BJ (cell line): Measurements from ENCODE around the gene QSOX2. TPM values are rescaled to one million over a fixed set of nuclear protein-coding genes. Genes with fewer than 3 reads are reported as not detected.
A peak's percentile ranks its signal among the peaks of the same experiment; 100 is the strongest.

Experiments used
- CTCF ChIA-PET: fragments of 350-600 bp; formaldehyde crosslinking; extraction: SDS; loops from one replicate; lab custom pipeline; 2021; ENCODE audit warnings: antibody characterized with exemption, inconsistent platforms; lab: Yijun Ruan, JAX
- POLR2A ChIA-PET: fragments of 300-600 bp; sonication (Branson Sonifier 250); formaldehyde crosslinking; extraction: SDS; loops from one replicate; lab custom pipeline; 2021; ENCODE audit warnings: antibody characterized with exemption; lab: Charles Lee
- DNase-seq: peaks from one replicate; pipeline ENCODE4 v3.0.0-alpha.2; 2011; ENCODE audit warnings: low read depth
- H3K27me3 ChIP-seq: 2 replicates; pipeline ENCODE4 v1.6.0; 2011; ENCODE audit warnings: low read length; ENCODE audit not compliant: control insufficient read depth, insufficient read depth
- H3K36me3 ChIP-seq: 2 replicates; pipeline ENCODE4 v1.5.1; 2011; ENCODE audit warnings: low read length; ENCODE audit not compliant: control insufficient read depth, insufficient read depth
- H3K4me3 ChIP-seq: 2 replicates; pipeline ENCODE4 v1.5.1; 2011; ENCODE audit warnings: low read depth, mild to moderate bottlenecking, control low read depth, low read length
- polyA plus RNA-seq: library from polyadenylated mRNA; depleted of rRNA; stranded (reverse); fragments of >200 nt; gene quantifications from 2 replicates; pipeline ENCODE4 v1.2.3, GENCODE V29; 2011
- TF ChIP-seq, protein P1 (sequence below): IDR thresholded peaks from 2 replicates; pipeline ENCODE4 v1.5.1; 2011; ENCODE audit warnings: low read depth, mild to moderate bottlenecking, control low read depth, inconsistent platforms, low read length, moderate library complexity; ENCODE audit not compliant: insufficient read depth

The QSOX2 gene
- polyA plus RNA-seq, 1 experiment, result 7.0 TPM

DNA sequence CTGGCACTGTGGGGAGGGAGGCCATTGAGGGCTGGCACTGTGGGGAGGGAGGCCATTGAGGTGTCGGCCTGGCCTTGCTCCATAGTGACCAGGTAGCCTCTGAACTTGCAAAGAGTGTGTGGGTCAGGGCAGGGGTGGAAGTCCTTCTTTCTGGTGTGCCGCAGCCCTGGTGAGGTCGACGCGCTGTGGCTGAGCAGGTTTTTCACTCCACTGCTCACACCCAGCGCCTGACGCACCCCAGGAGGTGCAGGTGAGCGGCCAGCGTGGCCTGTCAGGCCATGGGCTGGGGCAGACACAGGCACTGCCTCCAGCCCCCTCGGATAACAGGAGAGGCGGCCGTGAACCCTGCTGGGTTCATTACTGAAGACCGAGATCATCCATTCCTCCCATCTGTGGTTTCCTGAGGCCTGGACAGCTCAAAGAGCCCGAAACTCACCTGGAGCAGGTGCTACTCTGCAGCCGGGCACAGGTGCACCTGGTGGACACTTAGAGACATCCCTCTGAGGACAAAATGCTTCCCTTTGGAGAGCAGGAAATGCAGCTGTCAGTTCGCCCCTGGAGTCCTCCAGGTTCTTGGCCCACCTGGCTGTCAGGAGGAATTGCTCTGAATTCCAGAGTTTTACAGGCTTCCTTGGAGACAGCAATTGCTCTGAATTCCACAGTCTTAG lies 73.1 kb downstream of the QSOX2 start:
- Histone ChIP-seq H3K4me3 (no peak overlapping the region), H3K36me3 (no peaks in the 10 kb centered on the region), H3K27me3 (peaks cover 19% of the 10 kb centered on the region)
- ChIA-PET POLR2A (no interaction called here), CTCF (interaction anchor here (1.2 kb wide), 1 partner anchor 110 kb away, joined by 4 read pairs; no protein-coding TSS in a partner anchor)
- TF ChIP-seq, protein P1, sequence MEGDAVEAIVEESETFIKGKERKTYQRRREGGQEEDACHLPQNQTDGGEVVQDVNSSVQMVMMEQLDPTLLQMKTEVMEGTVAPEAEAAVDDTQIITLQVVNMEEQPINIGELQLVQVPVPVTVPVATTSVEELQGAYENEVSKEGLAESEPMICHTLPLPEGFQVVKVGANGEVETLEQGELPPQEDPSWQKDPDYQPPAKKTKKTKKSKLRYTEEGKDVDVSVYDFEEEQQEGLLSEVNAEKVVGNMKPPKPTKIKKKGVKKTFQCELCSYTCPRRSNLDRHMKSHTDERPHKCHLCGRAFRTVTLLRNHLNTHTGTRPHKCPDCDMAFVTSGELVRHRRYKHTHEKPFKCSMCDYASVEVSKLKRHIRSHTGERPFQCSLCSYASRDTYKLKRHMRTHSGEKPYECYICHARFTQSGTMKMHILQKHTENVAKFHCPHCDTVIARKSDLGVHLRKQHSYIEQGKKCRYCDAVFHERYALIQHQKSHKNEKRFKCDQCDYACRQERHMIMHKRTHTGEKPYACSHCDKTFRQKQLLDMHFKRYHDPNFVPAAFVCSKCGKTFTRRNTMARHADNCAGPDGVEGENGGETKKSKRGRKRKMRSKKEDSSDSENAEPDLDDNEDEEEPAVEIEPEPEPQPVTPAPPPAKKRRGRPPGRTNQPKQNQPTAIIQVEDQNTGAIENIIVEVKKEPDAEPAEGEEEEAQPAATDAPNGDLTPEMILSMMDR, result no peak
- no peak for DNase-seq

GRCh38 chr9:136171801-136172411 lies 73.7 kb downstream of the QSOX2 start:
- no peak for DNase-seq
- TF ChIP-seq, protein P1, result no peak
- POLR2A ChIA-PET, result no interaction called here
- no peaks in the 10 kb centered on the region for H3K36me3 ChIP-seq
- H3K4me3 ChIP-seq, result no peak overlapping the region
- CTCF ChIA-PET, result interaction anchor here (1.2 kb wide), 1 partner anchor 111 kb away, joined by 4 read pairs; no protein-coding TSS in a partner anchor
- H3K27me3 ChIP-seq, result peaks cover 19% of the 10 kb centered on the region

GRCh38 chr9:136171009-136171800 lies 74.4 kb downstream of the QSOX2 start:
- no peak for DNase-seq
- no peak overlapping the region for H3K4me3 ChIP-seq
- TF ChIP-seq, protein P1, result no peak
- ChIA-PET POLR2A (no interaction called here), CTCF (interaction anchor here (0.7 to 3.7 kb wide), 6 partner anchors 12 to 112 kb away, joined by 3 to 20 read pairs (median 4); no protein-coding TSS in a partner anchor)
- H3K27me3 ChIP-seq, result peaks cover 19% of the 10 kb centered on the region
- H3K36me3 ChIP-seq, result no peaks in the 10 kb centered on the region

DNA sequence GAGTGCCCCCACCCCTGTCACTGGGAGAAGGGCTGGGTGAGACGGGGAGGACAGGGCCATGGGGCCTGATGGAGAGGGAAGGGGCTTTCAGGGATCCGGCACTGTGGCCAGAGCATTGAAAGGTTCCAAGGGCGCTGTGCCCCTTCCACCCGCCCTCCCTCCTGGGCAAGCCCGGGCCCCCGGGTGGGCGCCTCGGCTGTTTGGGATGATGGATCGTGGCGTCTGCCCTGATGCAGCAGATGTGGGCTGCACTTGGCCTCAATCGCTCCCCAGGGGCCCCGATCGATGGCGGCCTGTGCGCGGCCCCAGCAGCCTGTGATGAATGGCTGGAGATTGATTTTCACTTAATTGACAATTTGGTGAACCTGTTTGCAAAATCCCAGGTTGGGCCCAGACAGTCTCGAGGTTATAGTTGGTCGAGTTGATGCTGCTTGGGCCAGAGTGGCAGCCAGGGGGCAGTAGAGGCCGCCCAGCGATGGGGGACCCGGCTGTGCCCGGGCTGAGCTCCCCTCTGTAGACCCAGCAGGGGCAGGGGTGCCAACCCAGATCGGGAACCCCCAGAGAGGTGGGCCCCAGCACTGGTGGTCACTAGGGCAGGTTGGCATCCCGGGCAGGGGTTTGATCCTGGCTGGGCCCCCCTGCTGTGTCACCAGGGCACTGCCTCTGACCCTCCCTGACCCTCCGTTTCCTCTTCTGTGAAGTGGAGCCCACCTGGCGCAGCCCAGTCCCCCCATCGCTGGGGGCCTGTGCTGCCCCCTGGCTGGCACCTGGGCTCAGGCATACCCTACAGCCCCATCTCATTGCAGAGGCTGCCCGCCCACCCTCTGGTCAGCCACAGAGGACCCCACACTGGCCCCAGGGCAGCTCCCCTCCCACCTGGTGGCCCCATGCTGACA lies 75.4 kb downstream of the QSOX2 start:
- Histone ChIP-seq H3K4me3 (no peak overlapping the region), H3K36me3 (no peaks in the 10 kb centered on the region), H3K27me3 (peaks cover 19% of the 10 kb centered on the region)
- ChIA-PET CTCF (interaction anchor here (0.7 to 3.7 kb wide), 5 partner anchors 11 to 113 kb away, joined by 3 to 20 read pairs (median 4); no protein-coding TSS in a partner anchor), POLR2A (no interaction called here)
- DNase-seq, result no peak
- TF ChIP-seq, protein P1, result peak; percentile 78
